HEK293T (cell line): Measurements from ENCODE around the gene C14orf132.

Experiments
- ARNT ChIP-seq: fragments of 450-650 bp; IDR thresholded peaks from 2 replicates; pipeline ENCODE4 v1.6.1; 2017; ENCODE audit warnings: mild to moderate bottlenecking
- BHLHE40 ChIP-seq: fragments of 450-650 bp; IDR thresholded peaks from 2 replicates; pipeline ENCODE4 v1.6.1; 2016; ENCODE audit warnings: mild to moderate bottlenecking, moderate library complexity, borderline replicate concordance
- ELF4 ChIP-seq: fragments of 450-650 bp; IDR thresholded peaks from 2 replicates; pipeline ENCODE4 v1.6.1; 2017; ENCODE audit warnings: antibody characterized with exemption
- FOXA1 ChIP-seq: fragments of 450-650 bp; IDR thresholded peaks from 2 replicates; pipeline ENCODE4 v1.6.1; 2016; ENCODE audit warnings: mild to moderate bottlenecking
- FOXK2 ChIP-seq: fragments of 450-650 bp; IDR thresholded peaks from 2 replicates; pipeline ENCODE4 v1.6.1; 2016; ENCODE audit warnings: mild to moderate bottlenecking
- FOXM1 ChIP-seq: fragments of 450-650 bp; IDR thresholded peaks from 2 replicates; pipeline ENCODE4 v1.6.1; 2017; ENCODE audit warnings: mild to moderate bottlenecking, borderline replicate concordance
- HDGF ChIP-seq: fragments of 450-650 bp; IDR thresholded peaks from 2 replicates; pipeline ENCODE4 v1.6.1; 2017; ENCODE audit warnings: antibody characterized with exemption, borderline replicate concordance
- LEF1 ChIP-seq: fragments of 450-650 bp; IDR thresholded peaks from 2 replicates; pipeline ENCODE4 v1.6.1; 2017; ENCODE audit warnings: mild to moderate bottlenecking, borderline replicate concordance
- NFRKB ChIP-seq: fragments of 450-650 bp; IDR thresholded peaks from 2 replicates; pipeline ENCODE4 v1.6.1; 2016; ENCODE audit warnings: mild to moderate bottlenecking, moderate library complexity
- SP1 ChIP-seq: fragments of 450-650 bp; IDR thresholded peaks from 2 replicates; pipeline ENCODE4 v1.6.1; 2017
- SUZ12 ChIP-seq: fragments of 450-650 bp; IDR thresholded peaks from 2 replicates; pipeline ENCODE4 v1.6.1; 2016; ENCODE audit warnings: mild to moderate bottlenecking
- TARDBP ChIP-seq: fragments of 450-650 bp; IDR thresholded peaks from 2 replicates; pipeline ENCODE4 v1.6.1; 2016
- ZNF384 ChIP-seq: fragments of 450-650 bp; IDR thresholded peaks from 2 replicates; pipeline ENCODE4 v1.6.1; 2016
- TF ChIP-seq, protein P1 (sequence below): fragments of 450-650 bp; IDR thresholded peaks from 2 replicates; pipeline ENCODE4 v1.6.1; 2016

DNA sequence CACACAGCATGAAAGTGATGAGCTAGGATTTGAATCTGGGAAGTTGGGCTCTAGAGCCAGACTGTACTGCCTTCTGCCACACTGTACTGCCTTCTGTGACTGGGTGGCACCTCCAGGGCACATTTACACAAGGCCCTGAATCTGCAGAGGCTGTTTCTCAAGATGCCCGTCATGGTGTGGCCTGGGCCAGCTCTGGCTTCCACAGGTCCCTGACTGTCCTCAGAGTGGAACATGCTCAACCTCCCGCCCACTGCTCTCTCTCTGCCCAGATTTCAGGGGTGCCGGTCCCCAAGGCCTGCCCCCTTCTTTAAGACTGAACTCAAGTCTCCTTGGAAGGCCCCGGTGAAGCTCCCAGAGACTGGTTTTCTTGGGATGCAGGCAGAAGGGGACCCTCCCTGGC lies 50.2 kb downstream of the C14orf132 start:
- no peak for TF ChIP-seq FOXA1
- TF ChIP-seq FOXK2: no peak
- no peak for TF ChIP-seq SP1
- TF ChIP-seq, protein P1, sequence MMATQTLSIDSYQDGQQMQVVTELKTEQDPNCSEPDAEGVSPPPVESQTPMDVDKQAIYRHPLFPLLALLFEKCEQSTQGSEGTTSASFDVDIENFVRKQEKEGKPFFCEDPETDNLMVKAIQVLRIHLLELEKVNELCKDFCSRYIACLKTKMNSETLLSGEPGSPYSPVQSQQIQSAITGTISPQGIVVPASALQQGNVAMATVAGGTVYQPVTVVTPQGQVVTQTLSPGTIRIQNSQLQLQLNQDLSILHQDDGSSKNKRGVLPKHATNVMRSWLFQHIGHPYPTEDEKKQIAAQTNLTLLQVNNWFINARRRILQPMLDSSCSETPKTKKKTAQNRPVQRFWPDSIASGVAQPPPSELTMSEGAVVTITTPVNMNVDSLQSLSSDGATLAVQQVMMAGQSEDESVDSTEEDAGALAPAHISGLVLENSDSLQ: no peak
- no peak for TF ChIP-seq ARNT
- no peak for TF ChIP-seq ELF4
- TF ChIP-seq BHLHE40: no peak
- TF ChIP-seq FOXM1: no peak
- TF ChIP-seq HDGF: no peak
- TF ChIP-seq ZNF384: no peak
- no peak for TF ChIP-seq SUZ12
- no peak for TF ChIP-seq LEF1
- no peak for TF ChIP-seq NFRKB
- TF ChIP-seq TARDBP: no peak
